OCI-LY7 (cell line): ENCODE data around the gene CCNJ. TPM values are rescaled to one million over a fixed set of nuclear protein-coding genes. Genes with fewer than 3 reads are reported as not detected.

ENCODE experiments used
- BruUV-seq: library from RNA; stranded (reverse); fragments of 400-500 nt; replicated peaks from 2 replicates; lab custom pipeline; 2021; lab: Mats Ljungman, UMichigan
- CTCF ChIA-PET: fragments of 300-600 bp; sonication (Branson Sonifier 250); formaldehyde crosslinking; loops from one replicate; lab custom pipeline; 2022; ENCODE audit warnings: antibody characterized with exemption; ENCODE audit not compliant: unreplicated experiment; lab: Charles Lee
- POLR2A ChIA-PET: fragments of 300-600 bp; sonication (Branson Sonifier 250); formaldehyde crosslinking; loops from one replicate; lab custom pipeline; 2022; ENCODE audit warnings: antibody characterized with exemption; lab: Charles Lee
- DNase-seq: peaks from one replicate; pipeline ENCODE4 v3.0.0-alpha.2; 2015; ENCODE audit warnings: low spot score
- H2AFZ ChIP-seq: fragments of 200-600 bp; sonication (generic), shearing (Covaris generic); 2 replicates; pipeline ENCODE4 v1.6.1; 2014; ENCODE audit warnings: mild to moderate bottlenecking, antibody characterized with exemption, low read length, moderate library complexity
- H3K27ac ChIP-seq: fragments of 200-600 bp; sonication (generic); 2 replicates; pipeline ENCODE4 v1.5.1; 2014; ENCODE audit warnings: mixed run types, low read depth, mild to moderate bottlenecking, moderate library complexity, low read length, inconsistent platforms; ENCODE audit not compliant: poor library complexity, severe bottlenecking
- H3K36me3 ChIP-seq: fragments of 200-600 bp; sonication (generic); 2 replicates; pipeline ENCODE4 v1.6.1; 2014; ENCODE audit warnings: mild to moderate bottlenecking, antibody characterized with exemption, low read length, moderate library complexity, mixed read lengths; ENCODE audit not compliant: insufficient read depth
- H3K4me1 ChIP-seq: fragments of 200-600 bp; sonication (generic); 2 replicates; pipeline ENCODE4 v1.5.1; 2014; ENCODE audit warnings: mild to moderate bottlenecking, low read length; ENCODE audit not compliant: insufficient read depth, poor library complexity, severe bottlenecking
- H3K4me2 ChIP-seq: fragments of 200-600 bp; sonication (generic); 2 replicates; pipeline ENCODE4 v1.6.1; 2014; ENCODE audit warnings: mild to moderate bottlenecking, low read length
- H3K4me3 ChIP-seq: fragments of 200-600 bp; sonication (generic); 2 replicates; pipeline ENCODE4 v1.5.1; 2014; ENCODE audit warnings: mild to moderate bottlenecking, low read depth, low read length; ENCODE audit not compliant: poor library complexity, severe bottlenecking
- H3K79me2 ChIP-seq: fragments of 200-600 bp; sonication (generic); 2 replicates; pipeline ENCODE4 v1.6.1; 2016; ENCODE audit warnings: low read depth, mild to moderate bottlenecking, low read length, moderate library complexity, mixed read lengths; ENCODE audit not compliant: insufficient read depth
- H3K9me2 ChIP-seq: fragments of 200-600 bp; sonication (generic); 2 replicates; pipeline ENCODE4 v1.6.1; 2016; ENCODE audit warnings: mild to moderate bottlenecking, low read length, mixed read lengths; ENCODE audit not compliant: insufficient read depth
- H3K9me3 ChIP-seq: fragments of 200-600 bp; sonication (generic); 2 replicates; pipeline ENCODE4 v1.6.1; 2014; ENCODE audit warnings: mild to moderate bottlenecking, mixed run types, low read length, mixed read lengths
- H4K20me1 ChIP-seq: fragments of 200-600 bp; sonication (generic); 2 replicates; pipeline ENCODE4 v1.6.1; 2014; ENCODE audit warnings: mild to moderate bottlenecking, antibody characterized with exemption, low read length, moderate library complexity, mixed read lengths; ENCODE audit not compliant: insufficient read depth
- EZH2phosphoT487 ChIP-seq: fragments of 200-600 bp; sonication (generic); IDR thresholded peaks from 2 replicates; pipeline ENCODE4 v1.6.1; 2018; ENCODE audit warnings: low read depth, borderline replicate concordance, mild to moderate bottlenecking, mixed run types, antibody characterized with exemption, low read length, moderate library complexity, mixed read lengths
- intact Hi-C: fragments of 100-400 bp; cut with micrococcal nuclease; formaldehyde crosslinking; loops from one replicate; pipeline ENCODE4 v1.10.0; 2022; ENCODE audit not compliant: unreplicated experiment
- total RNA-seq, 2 experiments: library from RNA; depleted of rRNA in 1 of 2; stranded (reverse); fragments of >200 nt in 1 of 2; shearing (Covaris generic) in 1 of 2; gene quantifications; 2 replicates each; pipeline ENCODE4 v1.2.3, GENCODE V29; 2014 to 2022
- TF ChIP-seq, protein P1 (sequence below): fragments of 200-600 bp; sonication (generic); conservative IDR thresholded peaks from 2 replicates; pipeline ENCODE4 v1.5.1; 2014; ENCODE audit warnings: mild to moderate bottlenecking, antibody characterized with exemption, low read length, moderate library complexity, mixed read lengths

CCNJ gene
- total RNA-seq, 2 experiments from 2014 or later = 8.2 to 13.3 TPM

DNA sequence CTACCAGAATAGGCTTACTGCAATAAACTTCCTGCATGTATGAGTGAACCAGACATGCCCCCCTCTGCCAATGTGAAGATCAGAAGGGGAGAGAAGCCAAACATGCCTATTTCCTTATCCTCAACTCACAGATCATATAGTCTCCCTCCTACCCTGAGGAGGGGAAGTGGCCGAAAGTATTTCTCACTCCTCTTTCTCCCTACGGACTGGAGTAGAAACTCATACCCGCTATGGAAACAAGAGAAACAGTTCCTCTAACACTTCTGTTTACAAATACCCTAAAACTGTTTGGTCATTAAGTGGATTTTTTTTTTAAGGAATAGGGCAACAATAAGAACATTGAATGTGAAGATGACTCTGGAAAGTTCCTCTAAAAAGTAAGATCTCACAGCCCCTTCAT lies 31.4 kb downstream of the CCNJ start:
- ChIA-PET POLR2A (interaction anchor here (0.9 to 1.9 kb wide), 2 partner anchors 8 to 16 kb away, joined by 3 to 6 read pairs; no protein-coding TSS in a partner anchor), CTCF (no interaction called here)
- no TSS peak for BruUV-seq
- H3K36me3 ChIP-seq = no peaks in the 10 kb centered on the region; the same call in 1 of the 2 replicates
- no peak overlapping the region for H3K4me3 ChIP-seq
- no peak overlapping the region for H3K27ac ChIP-seq
- H3K4me1 ChIP-seq = no peaks in the 10 kb centered on the region
- H3K4me2 ChIP-seq = no peak overlapping the region
- DNase-seq = no peak
- H3K9me2 ChIP-seq = no peaks in the 10 kb centered on the region
- TF ChIP-seq, protein P1, sequence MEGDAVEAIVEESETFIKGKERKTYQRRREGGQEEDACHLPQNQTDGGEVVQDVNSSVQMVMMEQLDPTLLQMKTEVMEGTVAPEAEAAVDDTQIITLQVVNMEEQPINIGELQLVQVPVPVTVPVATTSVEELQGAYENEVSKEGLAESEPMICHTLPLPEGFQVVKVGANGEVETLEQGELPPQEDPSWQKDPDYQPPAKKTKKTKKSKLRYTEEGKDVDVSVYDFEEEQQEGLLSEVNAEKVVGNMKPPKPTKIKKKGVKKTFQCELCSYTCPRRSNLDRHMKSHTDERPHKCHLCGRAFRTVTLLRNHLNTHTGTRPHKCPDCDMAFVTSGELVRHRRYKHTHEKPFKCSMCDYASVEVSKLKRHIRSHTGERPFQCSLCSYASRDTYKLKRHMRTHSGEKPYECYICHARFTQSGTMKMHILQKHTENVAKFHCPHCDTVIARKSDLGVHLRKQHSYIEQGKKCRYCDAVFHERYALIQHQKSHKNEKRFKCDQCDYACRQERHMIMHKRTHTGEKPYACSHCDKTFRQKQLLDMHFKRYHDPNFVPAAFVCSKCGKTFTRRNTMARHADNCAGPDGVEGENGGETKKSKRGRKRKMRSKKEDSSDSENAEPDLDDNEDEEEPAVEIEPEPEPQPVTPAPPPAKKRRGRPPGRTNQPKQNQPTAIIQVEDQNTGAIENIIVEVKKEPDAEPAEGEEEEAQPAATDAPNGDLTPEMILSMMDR = no peak
- no peak for TF ChIP-seq EZH2phosphoT487
- H3K79me2 ChIP-seq = no peaks in the 10 kb centered on the region
- intact Hi-C loops = no loop called here
- no peaks in the 10 kb centered on the region for H3K9me3 ChIP-seq
- no peak overlapping the region for H2AFZ ChIP-seq
- H4K20me1 ChIP-seq = no peaks in the 10 kb centered on the region

DNA sequence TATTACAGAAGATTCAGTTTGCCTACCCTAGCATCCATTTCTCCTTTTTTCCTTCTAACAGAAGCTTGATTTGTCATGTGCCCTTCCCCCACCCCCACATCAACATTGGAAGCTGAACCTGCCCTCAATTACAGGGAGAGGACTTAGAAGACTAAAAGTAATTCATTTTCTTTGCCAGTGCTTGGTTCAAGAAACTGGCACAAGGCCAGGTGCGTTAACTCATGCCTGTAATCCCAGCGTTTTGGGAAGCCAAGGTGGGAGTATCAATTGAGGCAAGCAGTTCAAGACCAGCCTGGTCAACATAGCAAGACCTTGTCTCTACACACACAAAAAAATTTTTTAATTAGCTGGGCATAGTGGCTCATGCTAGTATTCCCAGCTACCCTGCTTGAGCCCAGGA lies 32.6 kb downstream of the CCNJ start:
- Histone ChIP-seq H3K4me3 (no peak overlapping the region), H3K9me2 (no peaks in the 10 kb centered on the region), H4K20me1 (no peaks in the 10 kb centered on the region), H3K4me2 (no peak overlapping the region), H3K27ac (no peak overlapping the region), H2AFZ (no peak overlapping the region), H3K36me3 (no peaks in the 10 kb centered on the region; the same call in 1 of the 2 replicates), H3K9me3 (no peaks in the 10 kb centered on the region), H3K4me1 (no peaks in the 10 kb centered on the region), H3K79me2 (no peaks in the 10 kb centered on the region)
- no peak for TF ChIP-seq EZH2phosphoT487
- TF ChIP-seq, protein P1 = no peak
- ChIA-PET CTCF (no interaction called here), POLR2A (interaction anchor here (0.6 to 1.9 kb wide), 3 partner anchors 14 to 92 kb away, joined by 3 to 6 read pairs (median 5); no protein-coding TSS in a partner anchor)
- DNase-seq = no peak
- intact Hi-C loops = no loop called here
- BruUV-seq = no TSS peak

DNA sequence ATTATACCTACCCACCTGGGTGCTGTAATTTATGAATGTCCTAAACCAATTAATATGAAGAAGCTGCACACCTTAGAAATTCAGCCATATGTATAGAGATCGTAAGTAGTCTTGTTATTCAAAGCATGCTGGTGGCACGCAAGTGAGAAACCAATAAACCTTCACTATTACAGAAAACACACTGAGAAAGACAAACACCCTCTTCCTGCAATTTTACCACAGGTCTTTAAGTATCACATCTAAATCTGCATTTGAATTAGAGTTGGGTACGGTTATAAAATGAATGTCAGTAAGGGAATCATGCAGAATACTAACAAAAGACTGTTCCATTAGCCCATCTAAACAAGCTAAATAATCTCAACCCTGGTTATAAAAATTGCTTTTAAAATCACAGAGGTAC lies 33.8 kb downstream of the CCNJ start:
- Histone ChIP-seq H4K20me1 (no peaks in the 10 kb centered on the region), H3K36me3 (no peaks in the 10 kb centered on the region; the same call in 1 of the 2 replicates), H3K79me2 (no peaks in the 10 kb centered on the region), H3K27ac (no peak overlapping the region), H3K9me3 (no peaks in the 10 kb centered on the region), H2AFZ (no peak overlapping the region), H3K4me1 (no peaks in the 10 kb centered on the region), H3K9me2 (no peaks in the 10 kb centered on the region), H3K4me3 (no peak overlapping the region), H3K4me2 (no peak overlapping the region)
- intact Hi-C loops = no loop called here
- ChIA-PET POLR2A (interaction anchor here (0.6 to 1.1 kb wide), 3 partner anchors 13 to 22 kb away, joined by 3 read pairs; no protein-coding TSS in a partner anchor), CTCF (no interaction called here)
- no TSS peak for BruUV-seq
- TF ChIP-seq, protein P1 = no peak
- TF ChIP-seq EZH2phosphoT487 = no peak
- no peak for DNase-seq
